IMR-90 (cell line): ENCODE measurements around the gene MS4A4E. TPM values are rescaled to one million over a fixed set of nuclear protein-coding genes. Genes with fewer than 3 reads are reported as not detected.

Experiments used
- ATAC-seq: fragments of 200-7000 bp; cut with Tn5 transposase; 2 replicates; pipeline ENCODE4 v1.9.1; 2020; ENCODE audit warnings: low read depth, mild to moderate bottlenecking, moderate library complexity
- BruUV-seq: library from RNA; stranded (reverse); fragments of 400-500 nt; replicated peaks from 2 replicates; lab custom pipeline; 2021; lab: Mats Ljungman, UMichigan
- CTCF ChIA-PET: fragments of 300-600 bp; formaldehyde crosslinking; extraction: SDS; loops from one replicate; lab custom pipeline; 2021; ENCODE audit warnings: antibody characterized with exemption; lab: Yijun Ruan, JAX
- POLR2A ChIA-PET: fragments of 300-600 bp; sonication (Branson Sonifier 250); formaldehyde crosslinking; loops from one replicate; lab custom pipeline; 2022; ENCODE audit warnings: antibody characterized with exemption; ENCODE audit not compliant: unreplicated experiment; lab: Charles Lee
- DNase-seq: peaks from one replicate; pipeline ENCODE4 v3.0.0; 2013
- H2AFZ ChIP-seq: replicated peaks from 2 replicates; pipeline ENCODE3; 2013; ENCODE audit warnings: low read length, mild to moderate bottlenecking; ENCODE audit not compliant: poor library complexity
- H2AK5ac ChIP-seq: 2 replicates; pipeline ENCODE4 v1.6.1; 2013; ENCODE audit warnings: low read depth, low read length, inconsistent platforms
- H2AK9ac ChIP-seq: replicated peaks from 2 replicates; pipeline ENCODE3; 2013; ENCODE audit warnings: mild to moderate bottlenecking, low read depth, low read length, moderate library complexity; ENCODE audit not compliant: poor library complexity
- H2BK120ac ChIP-seq: 2 replicates; pipeline ENCODE4 v1.6.1; 2013; ENCODE audit warnings: low read depth, low read length, inconsistent platforms
- H2BK15ac ChIP-seq: 3 replicates; pipeline ENCODE4 v1.6.1; 2013; ENCODE audit warnings: low read depth, low read length, inconsistent platforms
- H2BK20ac ChIP-seq: 2 replicates; pipeline ENCODE4 v1.6.1; 2013; ENCODE audit warnings: low read depth, mild to moderate bottlenecking, inconsistent platforms, low read length, moderate library complexity
- H2BK5ac ChIP-seq: 2 replicates; pipeline ENCODE4 v1.6.1; 2013; ENCODE audit warnings: mild to moderate bottlenecking, low read depth, low read length, inconsistent platforms; ENCODE audit not compliant: poor library complexity, severe bottlenecking
- H3K14ac ChIP-seq: replicated peaks from 2 replicates; pipeline ENCODE4 v1.6.1; 2013; ENCODE audit warnings: low read depth, low read length, inconsistent platforms
- H3K18ac ChIP-seq: 2 replicates; pipeline ENCODE4 v1.6.1; 2013; ENCODE audit warnings: low read depth, low read length, control low read depth
- H3K23ac ChIP-seq: 2 replicates; pipeline ENCODE4 v1.6.1; 2013; ENCODE audit warnings: low read depth, low read length, inconsistent platforms
- H3K27ac ChIP-seq: 2 replicates; pipeline ENCODE4 v1.5.1; 2013; ENCODE audit warnings: mild to moderate bottlenecking, control low read depth, low read length; ENCODE audit not compliant: insufficient read depth
- H3K27me3 ChIP-seq: 2 replicates; pipeline ENCODE4 v1.6.1; 2013; ENCODE audit warnings: low read length; ENCODE audit not compliant: control insufficient read depth, insufficient read depth
- H3K36me3 ChIP-seq: 2 replicates; pipeline ENCODE4 v1.6.1; 2013; ENCODE audit warnings: low read length, mixed read lengths; ENCODE audit not compliant: control insufficient read depth, insufficient read depth
- H3K4ac ChIP-seq: 2 replicates; pipeline ENCODE4 v1.6.1; 2013; ENCODE audit warnings: low read depth, low read length, inconsistent platforms
- H3K4me1 ChIP-seq: 2 replicates; pipeline ENCODE4 v1.6.1; 2013; ENCODE audit warnings: low read length, mixed read lengths; ENCODE audit not compliant: control insufficient read depth, insufficient read depth
- H3K4me2 ChIP-seq: 2 replicates; pipeline ENCODE4 v1.6.1; 2013; ENCODE audit warnings: low read depth, mild to moderate bottlenecking, control low read depth, low read length, moderate library complexity
- H3K4me3 ChIP-seq: 2 replicates; pipeline ENCODE4 v1.5.1; 2013; ENCODE audit warnings: low read depth, mild to moderate bottlenecking, control low read depth, low read length, moderate library complexity; ENCODE audit not compliant: insufficient read depth
- H3K56ac ChIP-seq: 2 replicates; pipeline ENCODE4 v1.6.1; 2013; ENCODE audit warnings: low read length, inconsistent platforms; ENCODE audit not compliant: insufficient read depth; ENCODE audit errors: extremely low read depth
- H3K79me1 ChIP-seq, 2 experiments: 2 replicates each; pipeline ENCODE4 v1.6.1; 2013; ENCODE audit warnings: low read length in 2 of 2, inconsistent platforms in 1 of 2, low read depth in 1 of 2
- H3K9ac ChIP-seq: 2 replicates; pipeline ENCODE4 v1.6.1; 2013; ENCODE audit warnings: low read depth, low read length, control low read depth
- H3K9me1 ChIP-seq: 2 replicates; pipeline ENCODE4 v1.6.1; 2013; ENCODE audit warnings: low read length, inconsistent platforms; ENCODE audit not compliant: insufficient read depth
- H3K9me3 ChIP-seq: 2 replicates; pipeline ENCODE4 v1.6.1; 2013; ENCODE audit warnings: low read length; ENCODE audit not compliant: control insufficient read depth, insufficient read depth
- H4K20me1 ChIP-seq: 2 replicates; pipeline ENCODE4 v1.6.1; 2013; ENCODE audit warnings: low read length, inconsistent platforms; ENCODE audit not compliant: insufficient read depth
- H4K5ac ChIP-seq: 2 replicates; pipeline ENCODE4 v1.6.1; 2013; ENCODE audit warnings: mild to moderate bottlenecking, low read depth, low read length, control low read depth
- H4K8ac ChIP-seq, 2 experiments: 2 replicates each; pipeline ENCODE4 v1.6.1; 2013; ENCODE audit warnings: low read depth in 2 of 2, low read length in 2 of 2, control low read depth in 1 of 2, inconsistent platforms in 1 of 2
- H4K91ac ChIP-seq: 2 replicates; pipeline ENCODE4 v1.6.1; 2013; ENCODE audit warnings: low read depth, low read length, inconsistent platforms; ENCODE audit not compliant: insufficient read depth
- FOS ChIP-seq: fragments of 150-350 bp; IDR thresholded peaks from 2 replicates; pipeline ENCODE4 v1.6.1; 2016; ENCODE audit warnings: low read depth, low read length
- MXI1 ChIP-seq: IDR thresholded peaks from 2 replicates; pipeline ENCODE4 v1.6.1; 2012; ENCODE audit warnings: low read depth, mild to moderate bottlenecking, low read length, moderate library complexity, borderline replicate concordance
- RAD21 ChIP-seq: IDR thresholded peaks from 2 replicates; pipeline ENCODE4 v1.6.1; 2012; ENCODE audit warnings: low read length, improper control_type of control experiment
- WGBS, 2 experiments: methylation state at CpG; one replicate each; pipeline versions ENCODE4 v1.1.5 to v1.1.7; 2013; ENCODE audit warnings: missing lambda C conversion rate in 2 of 2; ENCODE audit not compliant: insufficient read length in 1 of 2; ENCODE audit errors: extremely low coverage in 2 of 2; 5-methylcytosine and 5-hydroxymethylcytosine counted together
- dilution Hi-C: fragments of 300-500 bp; cut with HindIII; formaldehyde crosslinking; loops from one replicate; pipeline ENCODE4 v1.14.3; 2018; ENCODE audit warnings: low sequenced_read_pairs; ENCODE audit not compliant: unreplicated experiment
- in situ Hi-C: fragments of 300-500 bp; cut with MboI; formaldehyde crosslinking; loops from 3 replicates; pipeline ENCODE4 v1.14.3; 2019; ENCODE audit warnings: low sequenced_read_pairs, inconsistent platforms, mixed read lengths
- intact Hi-C: fragments of 100-400 bp; cut with micrococcal nuclease; formaldehyde crosslinking; loops from 2 replicates; pipeline ENCODE4 v1.10.0; 2022
- polyA plus RNA-seq, 3 experiments: library from polyadenylated mRNA; depleted of rRNA; stranded (reverse); fragments of >200 nt; gene quantifications; 2 replicates each; pipeline ENCODE4 v1.2.3, GENCODE V29; 2012; ENCODE audit warnings: low replicate concordance in 1 of 3
- total RNA-seq: library from RNA; depleted of rRNA; stranded (reverse); fragments of >200 nt; gene quantifications from 2 replicates; pipeline ENCODE4 v1.2.3, GENCODE V29; 2012
- TF ChIP-seq, protein P1 (sequence below): fragments of 150-350 bp; IDR thresholded peaks from 2 replicates; pipeline ENCODE4 v1.6.1; 2017; ENCODE audit warnings: mild to moderate bottlenecking, antibody characterized with exemption, low read length, low read depth

The MS4A4E gene
- total and polyA plus RNA-seq, 2 of the 4 experiments (the other 2 are of a cell fraction): not detected

DNA sequence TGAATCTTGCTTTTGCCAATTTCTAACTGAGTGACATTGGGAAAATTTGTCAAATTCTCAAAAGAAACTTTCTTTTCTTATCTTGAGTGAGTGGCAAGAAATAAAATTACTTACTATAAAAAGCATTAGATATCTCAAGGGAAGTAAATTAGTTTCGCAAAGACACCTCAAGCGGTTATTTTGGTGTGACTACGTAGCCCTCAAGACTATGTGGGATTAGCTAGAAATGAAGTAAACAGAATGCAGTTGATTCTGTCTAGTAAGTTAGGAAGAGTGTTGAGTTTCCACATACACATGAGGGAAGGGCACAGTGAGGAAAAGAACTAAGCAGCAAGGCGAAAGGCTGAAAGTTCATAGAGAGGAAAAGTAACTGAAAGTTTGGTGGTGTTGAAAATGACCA is 31.7 kb downstream of the MS4A4E start:
- intact Hi-C loops (no loop called here), in situ Hi-C loops (no loop called here), dilution Hi-C loops (no loop called here)
- Histone ChIP-seq H3K9me3 (no peaks in the 10 kb centered on the region), H2AK9ac (no peak overlapping the region), H4K20me1 (no peaks in the 10 kb centered on the region), H4K5ac (no peak overlapping the region), H3K4me2 (no peak overlapping the region), H3K79me1 (no peaks in the 10 kb centered on the region), H3K4me3 (no peak overlapping the region), H3K9ac (no peak overlapping the region), H3K27ac (no peak overlapping the region), H4K8ac (no peak overlapping the region), H2BK5ac (no peak overlapping the region), H3K56ac (no peak overlapping the region), H2BK20ac (no peak overlapping the region), H3K4ac (no peak overlapping the region), H3K18ac (no peak overlapping the region), H3K23ac (no peak overlapping the region), H3K4me1 (no peaks in the 10 kb centered on the region), H2AFZ (no peak overlapping the region), H2BK15ac (no peak overlapping the region), H4K91ac (no peak overlapping the region), H3K36me3 (no peaks in the 10 kb centered on the region), H3K14ac (no peak overlapping the region), H3K9me1 (no peaks in the 10 kb centered on the region), H2AK5ac (no peak overlapping the region), H2BK120ac (no peak overlapping the region), H3K27me3 (no peaks in the 10 kb centered on the region)
- DNase-seq (no peak), ATAC-seq (no peak)
- TF ChIP-seq MXI1: no peak
- TF ChIP-seq FOS: no peak
- no peak for TF ChIP-seq RAD21
- TF ChIP-seq, protein P1, sequence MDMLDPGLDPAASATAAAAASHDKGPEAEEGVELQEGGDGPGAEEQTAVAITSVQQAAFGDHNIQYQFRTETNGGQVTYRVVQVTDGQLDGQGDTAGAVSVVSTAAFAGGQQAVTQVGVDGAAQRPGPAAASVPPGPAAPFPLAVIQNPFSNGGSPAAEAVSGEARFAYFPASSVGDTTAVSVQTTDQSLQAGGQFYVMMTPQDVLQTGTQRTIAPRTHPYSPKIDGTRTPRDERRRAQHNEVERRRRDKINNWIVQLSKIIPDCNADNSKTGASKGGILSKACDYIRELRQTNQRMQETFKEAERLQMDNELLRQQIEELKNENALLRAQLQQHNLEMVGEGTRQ: no peak
- CTCF ChIA-PET: no interaction called here
- POLR2A ChIA-PET: no interaction called here
- WGBS, 2 experiments: 40% methylated on average over 1 of the region's 4 CpGs; no CpG with 5 or more reads in 1 of the 2 experiments
- BruUV-seq: no TSS peak
